ENCODE data around the gene HINT3.
"Not testable (repeated sequence)": the region's sequence is repeated elsewhere in the genome, so short reads cannot be mapped to it uniquely, and the experiment has no call there.

The HINT3 gene

DNA sequence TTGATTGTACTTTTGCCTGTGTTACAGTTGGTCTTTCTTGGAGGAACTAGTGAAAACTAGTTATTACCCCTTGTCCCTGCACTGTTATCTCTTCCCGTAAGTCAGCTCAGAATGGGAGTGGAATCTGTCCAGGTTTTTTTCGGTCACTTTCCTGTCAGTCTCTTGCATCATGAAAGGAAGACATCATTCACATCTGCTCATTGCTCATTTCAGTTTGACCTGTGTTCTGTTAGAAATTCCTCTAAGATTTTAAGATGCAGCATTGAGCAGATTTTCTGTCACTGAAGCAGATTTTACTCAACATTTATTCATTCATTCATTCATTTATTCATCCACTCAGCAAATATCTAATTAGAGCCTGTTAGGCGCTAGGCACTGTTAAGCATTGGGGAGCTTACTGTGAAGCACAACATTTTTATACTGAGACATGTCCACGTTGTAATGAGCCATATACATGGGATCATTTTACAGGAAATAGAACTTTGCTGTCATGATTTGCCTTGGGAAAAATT lies 33.1 kb upstream of the HINT3 start:
- Histone ChIP-seq H3K27ac (ENCODE audit: low read length) (no peak overlapping the region), H3K4me1 (ENCODE audit: control insufficient read depth in 1 of 2, insufficient read depth in 2 of 2, low read length in 2 of 2) (peaks cover 0 to 6% of the 10 kb centered on the region in 2 donors), H3K4me3 (ENCODE audit: low read depth in 1 of 2, low read length in 2 of 2) (no peak overlapping the region), H3K36me3 (ENCODE audit: control insufficient read depth in 1 of 2, insufficient read depth in 2 of 2, low read length in 2 of 2) (peaks cover 43 to 59% of the 10 kb centered on the region in 2 donors), H3K9me3 (ENCODE audit: control insufficient read depth in 1 of 2, low read length in 2 of 2) (no peaks in the 10 kb centered on the region), H3K27me3 (ENCODE audit: low read depth, low read length) (no peaks in the 10 kb centered on the region)

DNA sequence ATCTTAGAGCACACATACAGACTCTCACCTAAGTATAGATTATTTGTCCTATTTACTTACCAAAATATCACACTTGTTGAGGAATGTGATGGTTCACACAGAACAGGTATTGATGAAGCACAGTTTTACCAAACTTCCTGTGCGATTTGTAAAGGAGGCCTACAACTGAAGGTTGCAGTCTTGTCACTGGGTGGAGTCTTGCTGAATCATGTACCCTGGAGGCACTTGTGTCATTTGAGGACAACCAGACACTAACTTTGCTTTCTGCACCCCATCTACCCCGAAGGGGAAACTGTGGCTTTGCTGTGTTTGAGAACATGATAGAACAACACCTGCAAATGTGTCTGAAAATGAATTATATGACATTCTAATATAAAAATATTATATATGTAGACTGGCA lies 32.4 kb upstream of the HINT3 start:
- H3K9me3 ChIP-seq (ENCODE audit: control insufficient read depth in 1 of 2, low read length in 2 of 2) = no peaks in the 10 kb centered on the region
- H3K27me3 ChIP-seq (ENCODE audit: low read depth, low read length) = no peaks in the 10 kb centered on the region
- H3K27ac ChIP-seq (ENCODE audit: low read length) = no peak overlapping the region
- no peak overlapping the region for H3K4me3 ChIP-seq (ENCODE audit: low read depth in 1 of 2, low read length in 2 of 2)
- H3K36me3 ChIP-seq (ENCODE audit: control insufficient read depth in 1 of 2, insufficient read depth in 2 of 2, low read length in 2 of 2) = peaks cover 47 to 60% of the 10 kb centered on the region in 2 donors
- peaks cover 0 to 6% of the 10 kb centered on the region in 2 donors for H3K4me1 ChIP-seq (ENCODE audit: control insufficient read depth in 1 of 2, insufficient read depth in 2 of 2, low read length in 2 of 2)

DNA sequence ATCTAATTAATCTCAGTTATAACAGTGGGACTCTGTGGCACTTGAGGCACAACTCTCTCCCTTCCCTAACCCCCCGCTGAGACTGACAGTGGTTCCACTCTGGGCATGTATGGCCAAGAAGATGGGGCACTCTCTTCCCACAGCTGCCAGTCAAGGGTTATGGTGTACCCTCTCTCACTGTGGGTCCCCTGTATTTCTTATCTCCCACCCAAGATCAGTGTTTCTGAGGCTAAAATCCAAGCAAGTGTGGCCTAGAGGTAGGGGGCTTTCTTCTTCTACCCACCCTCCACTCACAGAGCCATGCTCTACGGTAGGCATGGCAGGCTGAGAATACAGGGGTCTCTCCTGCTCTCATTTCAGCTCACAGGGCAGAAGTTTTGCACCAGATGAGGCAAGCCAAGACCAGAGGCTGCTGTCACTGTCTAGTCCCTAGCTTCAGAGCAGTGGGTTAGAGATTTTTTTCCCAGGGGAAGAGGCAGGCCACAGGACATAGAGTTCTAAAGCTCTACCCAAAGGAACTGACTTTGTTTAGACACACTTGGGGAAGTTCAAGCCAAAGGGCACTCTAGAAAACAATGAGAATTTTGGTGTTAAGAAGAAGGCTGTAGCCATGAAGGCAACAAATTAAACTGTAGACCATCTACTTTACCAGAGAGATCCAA lies 31.7 kb upstream of the HINT3 start:
- Histone ChIP-seq H3K4me3 (ENCODE audit: low read depth in 1 of 2, low read length in 2 of 2) (no peak overlapping the region), H3K4me1 (ENCODE audit: control insufficient read depth in 1 of 2, insufficient read depth in 2 of 2, low read length in 2 of 2) (peaks cover 0 to 6% of the 10 kb centered on the region in 2 donors), H3K27ac (ENCODE audit: low read length) (no peak overlapping the region), H3K9me3 (ENCODE audit: control insufficient read depth in 1 of 2, low read length in 2 of 2) (no peaks in the 10 kb centered on the region), H3K36me3 (ENCODE audit: control insufficient read depth in 1 of 2, insufficient read depth in 2 of 2, low read length in 2 of 2) (peaks cover 47 to 60% of the 10 kb centered on the region in 2 donors), H3K27me3 (ENCODE audit: low read depth, low read length) (no peaks in the 10 kb centered on the region)

DNA sequence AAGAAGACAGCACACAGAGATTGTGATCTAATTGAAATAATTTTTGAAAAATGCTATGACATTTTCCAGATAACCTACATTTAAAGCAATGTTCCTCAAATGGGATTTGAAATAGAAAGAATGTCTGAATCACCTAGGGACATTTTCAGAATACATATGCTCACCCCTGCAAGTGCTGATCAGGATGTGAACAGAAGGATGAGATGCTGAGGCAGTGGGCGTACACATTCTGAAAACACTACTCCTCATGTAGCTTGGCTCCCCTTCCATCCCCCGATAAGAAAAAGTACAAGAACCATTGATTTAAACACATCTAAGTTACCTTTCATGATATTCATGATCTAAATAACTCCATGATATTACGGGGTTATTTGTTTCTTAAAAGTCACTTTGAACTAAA lies 29.9 kb upstream of the HINT3 start:
- Histone ChIP-seq H3K4me1 (ENCODE audit: control insufficient read depth in 1 of 2, insufficient read depth in 2 of 2, low read length in 2 of 2) (peaks cover 0 to 6% of the 10 kb centered on the region in 2 donors), H3K9me3 (ENCODE audit: control insufficient read depth in 1 of 2, low read length in 2 of 2) (no peaks in the 10 kb centered on the region), H3K4me3 (ENCODE audit: low read depth in 1 of 2, low read length in 2 of 2) (no peak overlapping the region), H3K27ac (ENCODE audit: low read length) (no peak overlapping the region), H3K27me3 (ENCODE audit: low read depth, low read length) (no peaks in the 10 kb centered on the region), H3K36me3 (ENCODE audit: control insufficient read depth in 1 of 2, insufficient read depth in 2 of 2, low read length in 2 of 2) (peaks cover 42 to 63% of the 10 kb centered on the region in 2 donors)

DNA sequence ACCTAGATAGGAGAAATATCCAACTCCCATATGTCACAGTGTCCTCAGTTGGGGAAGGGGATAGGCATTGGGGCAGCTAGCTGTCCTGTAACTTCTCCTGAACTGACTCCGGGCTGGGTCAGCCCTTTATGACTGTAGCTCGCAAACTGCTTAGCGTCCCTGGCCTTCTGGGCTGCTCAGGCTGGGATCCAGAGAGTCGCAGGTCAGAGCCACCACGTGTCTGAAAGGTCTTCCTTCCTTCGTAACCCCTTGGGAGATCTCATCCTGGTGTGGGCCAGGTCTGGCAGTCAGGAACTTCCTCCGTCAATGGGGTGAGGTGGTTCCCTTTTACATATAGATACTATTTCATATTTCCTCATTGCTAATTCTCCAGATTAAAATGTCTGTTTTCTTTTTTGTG lies 28.8 kb upstream of the HINT3 start:
- peaks cover 31 to 53% of the 10 kb centered on the region in 2 donors for H3K36me3 ChIP-seq (ENCODE audit: control insufficient read depth in 1 of 2, insufficient read depth in 2 of 2, low read length in 2 of 2)
- no peak overlapping the region for H3K4me3 ChIP-seq (ENCODE audit: low read depth in 1 of 2, low read length in 2 of 2)
- H3K27ac ChIP-seq (ENCODE audit: low read length) = no peak overlapping the region
- no peaks in the 10 kb centered on the region for H3K27me3 ChIP-seq (ENCODE audit: low read depth, low read length)
- H3K4me1 ChIP-seq (ENCODE audit: control insufficient read depth in 1 of 2, insufficient read depth in 2 of 2, low read length in 2 of 2) = no peaks in the 10 kb centered on the region
- H3K9me3 ChIP-seq (ENCODE audit: control insufficient read depth in 1 of 2, low read length in 2 of 2) = no peaks in the 10 kb centered on the region

DNA sequence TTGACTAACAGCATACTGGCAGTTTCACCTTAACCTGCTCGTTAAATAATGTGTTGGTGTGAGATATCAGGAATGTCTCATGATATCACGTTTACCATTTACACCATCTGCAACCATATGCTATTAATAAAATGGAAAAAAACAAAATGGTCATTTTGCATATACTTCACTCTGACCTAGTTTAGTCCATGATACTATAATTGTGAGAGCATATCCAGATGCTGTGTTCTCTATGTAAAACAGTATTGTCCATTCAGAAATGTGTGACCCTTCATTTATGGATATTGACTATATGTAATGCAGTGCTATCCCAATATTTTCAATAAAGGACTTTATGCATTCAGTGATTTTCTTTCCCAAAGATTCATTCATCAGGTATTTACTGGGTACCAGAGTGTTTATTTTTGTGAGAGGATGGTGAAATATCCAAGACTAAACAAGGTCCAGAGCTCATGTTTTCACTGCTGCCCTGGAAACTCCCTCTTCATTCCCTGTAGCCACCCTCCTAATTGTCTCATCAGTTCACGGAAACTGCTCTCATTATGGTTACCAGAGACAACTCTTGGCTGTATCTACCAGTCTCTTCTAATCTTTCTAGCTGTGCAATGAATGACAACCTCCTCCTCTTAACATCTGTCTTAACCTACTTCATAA lies 25.7 kb upstream of the HINT3 start:
- Histone ChIP-seq H3K4me3 (ENCODE audit: low read depth in 1 of 2, low read length in 2 of 2) (no peak overlapping the region), H3K36me3 (ENCODE audit: control insufficient read depth in 1 of 2, insufficient read depth in 2 of 2, low read length in 2 of 2) (peaks cover 8 to 34% of the 10 kb centered on the region in 2 donors)

DNA sequence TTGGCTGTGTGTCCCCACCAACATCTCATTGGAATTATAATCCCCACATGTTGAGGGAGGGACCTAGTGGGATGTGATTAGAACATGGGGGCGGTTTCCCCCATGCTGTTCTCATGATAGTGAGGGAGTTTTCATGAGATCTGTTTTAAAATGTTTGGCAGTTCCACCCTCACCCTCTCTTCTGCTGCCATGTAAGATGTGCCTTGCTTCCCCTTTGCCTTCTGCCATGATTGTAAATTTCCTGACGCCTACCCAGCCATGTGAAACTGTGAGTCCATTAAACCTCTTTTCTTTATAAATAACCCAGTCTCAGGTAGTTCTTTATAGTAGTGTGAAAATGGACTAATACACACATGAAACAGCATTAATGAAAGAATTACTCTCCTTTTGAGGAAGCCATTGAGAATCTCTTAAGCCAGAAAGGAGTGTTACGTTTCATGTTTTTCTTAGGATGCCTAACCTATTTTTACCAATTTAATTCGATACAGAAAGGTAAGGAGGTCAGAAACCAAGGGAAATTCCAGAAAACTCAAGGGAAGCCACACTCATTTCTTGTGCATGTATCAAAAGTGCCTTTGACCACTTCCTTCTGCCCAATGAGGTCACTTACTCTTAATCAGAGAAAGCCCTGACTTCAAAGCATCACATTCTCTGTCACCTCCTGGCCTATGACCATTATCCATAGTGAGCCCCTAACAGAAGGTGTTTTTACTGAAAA lies 24.7 kb upstream of the HINT3 start:
- Histone ChIP-seq H3K9me3 (ENCODE audit: control insufficient read depth in 1 of 2, low read length in 2 of 2) (no peaks in the 10 kb centered on the region), H3K27ac (ENCODE audit: low read length) (no peak overlapping the region), H3K36me3 (ENCODE audit: control insufficient read depth in 1 of 2, insufficient read depth in 2 of 2, low read length in 2 of 2) (peaks cover 8 to 31% of the 10 kb centered on the region in 2 donors), H3K4me1 (ENCODE audit: control insufficient read depth in 1 of 2, insufficient read depth in 2 of 2, low read length in 2 of 2) (no peaks in the 10 kb centered on the region), H3K27me3 (ENCODE audit: low read depth, low read length) (no peaks in the 10 kb centered on the region), H3K4me3 (ENCODE audit: low read depth in 1 of 2, low read length in 2 of 2) (no peak overlapping the region)

More for the DNA sequence above, 25.7 kb upstream of the HINT3 start:
- Histone ChIP-seq H3K4me1 (ENCODE audit: control insufficient read depth in 1 of 2, insufficient read depth in 2 of 2, low read length in 2 of 2) (no peaks in the 10 kb centered on the region), H3K27me3 (ENCODE audit: low read depth, low read length) (no peaks in the 10 kb centered on the region), H3K27ac (ENCODE audit: low read length) (no peak overlapping the region), H3K9me3 (ENCODE audit: control insufficient read depth in 1 of 2, low read length in 2 of 2) (no peaks in the 10 kb centered on the region)

DNA sequence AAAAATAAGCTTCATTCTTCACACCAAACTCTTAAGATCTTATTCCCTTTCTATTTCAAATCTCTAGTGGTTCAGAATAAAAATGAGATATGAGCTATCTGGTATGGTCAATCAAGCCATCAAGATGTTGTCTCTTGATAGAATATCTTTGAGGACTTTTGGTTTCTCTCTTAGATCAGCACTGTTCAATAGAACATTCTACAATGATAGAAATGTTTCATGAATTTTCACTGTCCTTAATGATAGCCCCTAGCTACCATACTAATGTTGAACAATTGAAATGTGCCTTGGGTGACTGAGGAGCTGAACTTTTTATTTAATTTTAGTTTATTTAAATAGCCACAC lies 24.1 kb upstream of the HINT3 start:
- Histone ChIP-seq H3K4me3 (ENCODE audit: low read depth in 1 of 2, low read length in 2 of 2) (no peak overlapping the region), H3K27ac (ENCODE audit: low read length) (no peak overlapping the region), H3K4me1 (ENCODE audit: control insufficient read depth in 1 of 2, insufficient read depth in 2 of 2, low read length in 2 of 2) (no peaks in the 10 kb centered on the region), H3K9me3 (ENCODE audit: control insufficient read depth in 1 of 2, low read length in 2 of 2) (no peaks in the 10 kb centered on the region), H3K36me3 (ENCODE audit: control insufficient read depth in 1 of 2, insufficient read depth in 2 of 2, low read length in 2 of 2) (peaks cover 8 to 26% of the 10 kb centered on the region in 2 donors), H3K27me3 (ENCODE audit: low read depth, low read length) (no peaks in the 10 kb centered on the region)

DNA sequence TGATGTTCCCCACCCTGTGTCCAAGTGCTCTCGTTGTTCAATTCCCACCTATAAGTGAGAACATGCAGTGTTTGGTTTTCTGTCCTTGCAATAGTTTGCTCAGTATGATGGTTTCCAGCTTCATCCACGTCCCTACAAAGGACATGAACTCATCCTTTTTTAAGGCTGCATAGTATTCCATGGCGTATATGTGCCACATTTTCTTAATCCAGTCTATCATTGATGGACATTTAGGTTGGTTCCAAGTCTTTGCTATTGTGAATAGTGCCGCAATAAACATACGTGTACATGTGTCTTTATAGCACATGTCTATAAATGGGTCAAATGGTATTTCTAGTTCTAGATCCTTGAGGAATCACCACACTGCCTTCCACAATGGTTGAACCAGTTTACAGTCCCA lies 21.1 kb upstream of the HINT3 start:
- H3K27ac ChIP-seq (ENCODE audit: low read length); H3K4me1 ChIP-seq (ENCODE audit: control insufficient read depth in 1 of 2, insufficient read depth in 2 of 2, low read length in 2 of 2); H3K27me3 ChIP-seq (ENCODE audit: low read depth, low read length); H3K9me3 ChIP-seq (ENCODE audit: control insufficient read depth in 1 of 2, low read length in 2 of 2); H3K36me3 ChIP-seq (ENCODE audit: control insufficient read depth in 1 of 2, insufficient read depth in 2 of 2, low read length in 2 of 2); H3K4me3 ChIP-seq (ENCODE audit: low read depth in 1 of 2, low read length in 2 of 2): not testable (repeated sequence)

DNA sequence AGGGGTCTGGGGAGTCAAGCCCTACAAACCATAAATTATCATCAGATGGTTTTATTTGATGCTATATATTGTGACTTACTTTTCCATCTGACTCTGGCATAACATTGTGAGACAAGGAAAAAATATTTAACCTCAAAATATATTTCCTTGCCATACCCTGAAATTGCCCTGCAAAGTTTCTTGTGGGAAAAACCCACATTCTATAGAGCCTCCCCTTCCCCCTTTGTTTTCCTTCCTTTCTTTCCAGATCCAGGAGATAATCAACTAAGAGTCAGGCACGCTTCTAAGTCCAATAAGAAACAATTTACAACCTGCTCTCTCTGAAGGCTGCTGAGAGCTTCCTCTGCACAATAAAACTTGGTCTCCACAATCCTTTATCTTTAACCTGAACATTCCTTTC lies 17.5 kb upstream of the HINT3 start:
- Histone ChIP-seq H3K27ac (ENCODE audit: low read length) (no peak overlapping the region), H3K9me3 (ENCODE audit: control insufficient read depth in 1 of 2, low read length in 2 of 2) (no peaks in the 10 kb centered on the region), H3K27me3 (ENCODE audit: low read depth, low read length) (no peaks in the 10 kb centered on the region), H3K36me3 (ENCODE audit: control insufficient read depth in 1 of 2, insufficient read depth in 2 of 2, low read length in 2 of 2) (no peaks in the 10 kb centered on the region), H3K4me3 (ENCODE audit: low read depth in 1 of 2, low read length in 2 of 2) (no peak overlapping the region), H3K4me1 (ENCODE audit: control insufficient read depth in 1 of 2, insufficient read depth in 2 of 2, low read length in 2 of 2) (peaks cover 0 to 7% of the 10 kb centered on the region in 2 donors)

DNA sequence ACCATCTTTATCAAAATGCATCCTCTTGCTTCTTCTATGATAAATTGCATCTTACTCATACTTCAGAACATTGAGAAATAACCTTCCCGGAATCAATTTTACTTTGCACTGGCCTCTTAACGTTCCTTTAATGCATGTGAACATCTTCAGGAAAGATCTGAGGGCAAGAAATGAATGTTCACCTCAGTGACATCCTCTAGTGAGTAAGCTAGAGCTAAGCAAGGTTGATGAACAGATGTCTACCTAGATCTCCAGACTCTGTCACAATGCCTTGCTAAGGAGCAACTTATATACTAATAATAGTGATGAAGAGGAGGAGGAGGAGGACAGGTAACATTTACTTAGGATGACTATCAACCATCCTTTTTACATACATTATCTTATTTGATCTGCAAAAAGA lies 16.8 kb upstream of the HINT3 start:
- Histone ChIP-seq H3K4me3 (ENCODE audit: low read depth in 1 of 2, low read length in 2 of 2) (no peak overlapping the region), H3K36me3 (ENCODE audit: control insufficient read depth in 1 of 2, insufficient read depth in 2 of 2, low read length in 2 of 2) (no peaks in the 10 kb centered on the region), H3K9me3 (ENCODE audit: control insufficient read depth in 1 of 2, low read length in 2 of 2) (no peaks in the 10 kb centered on the region), H3K27ac (ENCODE audit: low read length) (no peak overlapping the region), H3K27me3 (ENCODE audit: low read depth, low read length) (no peaks in the 10 kb centered on the region), H3K4me1 (ENCODE audit: control insufficient read depth in 1 of 2, insufficient read depth in 2 of 2, low read length in 2 of 2) (peaks cover 1 to 9% of the 10 kb centered on the region in 2 donors)
